ENCODE results near the gene CADPS2. TPM values are rescaled to one million over a fixed set of nuclear protein-coding genes. Genes with fewer than 3 reads are reported as not detected.

The CADPS2 gene
- 1 to 10 TPM; 3.0 to 8.9 TPM for total RNA-seq

DNA sequence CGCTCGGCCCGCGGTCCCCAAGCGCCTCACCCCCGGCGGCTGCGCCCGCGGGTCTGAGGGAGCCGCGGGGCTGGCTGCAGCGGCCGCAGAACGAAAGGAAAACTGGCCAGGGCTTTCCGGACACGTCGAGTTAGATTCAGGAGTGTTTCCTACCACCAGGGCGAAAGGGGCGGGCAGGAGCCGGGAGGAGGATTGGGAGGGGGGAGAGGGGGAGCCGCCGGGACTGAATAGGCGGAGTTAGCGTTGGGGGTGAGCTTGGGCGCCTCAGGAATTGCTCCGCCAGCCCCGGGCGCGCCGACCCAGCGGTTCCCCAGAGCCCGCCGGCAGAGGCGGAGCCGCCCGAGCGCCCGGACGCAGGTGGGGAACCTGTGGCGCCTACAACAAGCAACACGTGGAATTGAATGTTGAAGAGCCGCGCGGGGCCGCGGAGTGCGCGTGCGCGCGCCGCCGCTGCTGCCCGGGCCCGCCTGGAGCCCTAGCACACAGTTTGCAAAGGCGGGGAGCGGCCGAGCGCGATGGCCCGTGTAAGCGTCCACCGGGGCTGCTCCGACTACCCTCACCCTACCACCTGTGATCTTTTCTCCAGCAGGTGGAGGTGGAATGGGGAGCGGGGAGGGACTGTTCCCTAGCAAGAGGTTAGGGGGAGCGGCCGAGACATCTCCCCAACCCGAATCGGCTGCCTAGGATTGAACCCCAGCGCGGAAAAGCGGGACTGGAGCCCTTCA lies at the start of gene CADPS2:
Gene CADPS2, minus strand, starts transcription at position 104 of the 725 bp plus-strand sequence. CDS start 123 bp downstream, outside the sequence.

GRCh38 chr7:122702872-122703510 lies 183.3 kb downstream of the CADPS2 start, which contains the start of gene RNF148:
RNF148 (minus strand) TSS chr7:122702922; CDS start chr7:122702750, 172 bp downstream.

DNA sequence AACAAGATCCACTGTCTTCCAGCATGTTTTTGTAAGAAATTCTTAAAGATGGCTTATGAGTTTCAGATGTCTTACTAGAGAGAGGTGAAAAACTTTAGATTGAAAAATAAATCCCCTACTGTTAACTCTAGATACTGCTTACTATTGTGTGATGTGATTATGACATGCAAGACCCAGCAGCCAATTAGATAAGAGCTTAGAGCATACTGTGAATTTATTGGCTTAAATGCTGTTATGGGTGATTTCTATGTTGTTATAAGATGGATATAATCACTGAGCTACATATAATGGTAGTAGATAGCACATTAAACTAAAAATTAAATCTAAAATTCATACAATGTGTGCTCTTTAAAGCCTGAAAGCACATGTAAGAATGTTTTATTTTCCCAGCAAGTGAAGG lies 187.2 kb downstream of the CADPS2 start, which contains the start of gene RNF133:
Gene RNF133, minus strand, starts transcription at position 101 of the 400 bp plus-strand sequence. CDS start 199 bp downstream, outside the sequence.

GRCh38 chr7:122304319-122304975 lies 581.8 kb downstream of the CADPS2 start, which contains the start of gene FEZF1:
FEZF1 (minus strand) TSS chr7:122304750; CDS start chr7:122304437, 313 bp downstream.

Small RNA genes lying within 50 kb of the gene (small RNA-seq; reads per million reads assigned to genes)
- gene AC006463.1, result 0 reads per million in 2 donors

Other genes starting within 250 kb of the CADPS2 start
- gene RNF133, start 187.3 kb downstream of the CADPS2 start, total RNA-seq, result under 1 TPM; 0.33 to 0.34 TPM
- gene RNF148, start 183.5 kb downstream of the CADPS2 start, total RNA-seq, result under 1 TPM; under 0.01 to 0.34 TPM
- not detected for gene TAS2R16, start 109.2 kb upstream of the CADPS2 start, total RNA-seq